ENCODE results near the gene ASPG.

The ASPG gene

GRCh38 chr14:104116288-104116755 is 30.8 kb downstream of the ASPG start:
- DNase-seq (ENCODE audit: low read depth in 3 of 3) = no peak

DNA sequence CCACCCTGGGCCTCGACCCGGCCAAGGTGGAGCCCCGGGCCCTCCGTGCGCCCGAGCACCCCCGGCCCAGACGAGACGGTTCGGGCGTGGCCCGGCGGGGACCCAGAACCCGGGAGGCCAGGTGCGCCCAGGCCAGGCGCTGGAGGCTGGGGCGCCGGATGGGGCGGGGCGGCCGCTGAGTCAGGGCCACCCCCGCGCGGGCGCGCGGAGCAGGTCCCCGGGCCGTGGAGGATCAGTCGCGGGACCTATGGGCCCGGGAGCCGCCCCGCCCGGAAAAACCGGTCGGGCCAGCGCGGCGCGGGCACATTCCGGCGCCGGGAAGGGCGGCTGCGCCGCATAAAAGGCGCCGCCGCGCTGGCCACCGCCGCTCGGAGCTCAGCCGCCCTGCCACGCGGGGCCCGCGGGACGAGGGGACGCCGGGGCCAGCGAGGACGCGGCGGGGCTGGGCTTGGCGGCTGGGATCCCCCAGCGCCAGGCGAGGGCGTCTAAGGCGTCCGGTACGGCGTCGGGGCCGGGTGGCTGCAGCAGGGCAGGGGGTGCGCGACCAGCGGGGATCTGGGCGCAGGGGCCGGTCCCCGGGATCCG is 31.3 kb downstream of the ASPG start:
- DNase-seq (ENCODE audit: low read depth in 3 of 3) = peak in 2 of 3 experiments; percentile 18 to 24

DNA sequence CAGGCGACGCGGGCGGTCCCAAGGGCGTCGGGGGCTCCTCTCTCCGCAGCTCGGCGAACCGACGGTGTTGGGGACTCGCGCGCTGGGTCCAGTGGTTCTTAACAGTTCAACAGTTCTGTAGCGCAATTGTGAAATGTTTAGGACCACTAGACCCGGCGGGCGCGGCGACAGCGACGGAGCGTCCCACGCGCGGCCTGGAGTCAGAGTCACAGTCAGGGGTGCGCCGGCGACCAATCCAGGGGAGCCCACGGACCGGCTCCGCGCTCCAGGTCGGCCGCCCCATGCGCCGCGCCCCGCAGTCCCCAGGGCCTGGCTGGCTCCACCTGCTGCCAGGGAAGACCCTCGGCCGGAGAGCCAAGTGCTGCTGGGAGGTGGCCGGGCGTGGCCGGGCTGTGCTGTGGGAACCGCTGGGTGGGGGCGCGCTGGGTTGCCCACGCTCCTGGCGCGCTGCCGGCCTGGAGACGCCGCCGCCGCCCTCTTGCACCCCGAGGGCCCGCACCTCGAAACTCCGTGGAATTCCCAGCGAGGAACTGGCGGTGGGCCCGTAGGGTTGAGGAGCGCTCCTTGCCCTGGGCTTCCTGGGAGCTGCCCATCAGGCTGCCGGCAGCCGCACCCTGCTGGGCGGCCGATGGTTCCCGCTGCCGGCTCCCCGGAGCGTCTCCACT is 32.0 kb downstream of the ASPG start:
- no peak for DNase-seq (ENCODE audit: low read depth in 3 of 3)

GRCh38 chr14:104118006-104118844 is 32.7 kb downstream of the ASPG start:
- DNase-seq (ENCODE audit: low read depth in 3 of 3) = no peak

DNA sequence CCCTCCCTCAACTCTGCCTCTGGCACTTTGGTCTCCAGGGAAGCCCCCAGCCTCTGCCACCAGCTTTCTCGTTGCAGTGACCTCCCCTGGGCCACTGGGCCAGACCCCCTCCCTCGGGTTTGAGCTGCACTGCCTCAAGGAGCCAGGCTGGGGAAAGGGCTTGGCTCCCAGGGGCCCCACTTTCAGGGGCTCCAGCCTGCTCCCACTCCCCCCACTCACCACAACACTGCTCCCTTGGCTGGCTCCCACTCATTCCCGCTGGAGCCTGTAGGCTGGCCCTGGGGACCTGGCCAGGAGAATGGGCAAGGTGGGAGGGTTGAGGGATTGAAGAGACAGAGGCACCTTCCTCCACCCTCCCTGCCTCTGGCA is 33.6 kb downstream of the ASPG start:
- no peak for DNase-seq (ENCODE audit: low read depth in 3 of 3)

GRCh38 chr14:104119488-104120251 is 34.2 kb downstream of the ASPG start:
- no peak for DNase-seq (ENCODE audit: low read depth in 3 of 3)

DNA sequence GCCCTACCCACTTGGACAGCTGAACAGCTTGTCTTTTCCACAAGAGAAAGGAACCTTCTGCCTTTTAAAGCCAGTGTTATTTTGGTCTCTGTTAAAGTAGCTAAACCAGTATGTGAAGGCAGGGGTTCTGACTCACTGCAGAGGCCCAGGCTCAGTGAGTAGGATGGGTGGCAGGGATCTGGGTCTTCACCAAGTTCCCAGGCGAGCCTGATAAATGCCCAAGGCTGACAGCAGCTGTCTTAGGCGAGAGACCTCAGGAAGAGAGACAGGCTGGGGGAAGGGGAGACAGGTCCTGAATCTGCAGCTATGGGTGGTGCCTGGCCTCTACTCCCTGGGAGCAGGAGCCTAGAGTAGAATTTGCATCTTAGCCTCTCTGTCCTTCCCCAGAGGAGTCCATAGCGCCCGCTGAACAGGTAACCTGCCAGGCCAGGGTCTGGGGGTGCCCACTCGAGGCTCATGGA is 34.8 kb downstream of the ASPG start:
- DNase-seq (ENCODE audit: low read depth in 3 of 3) = no peak

DNA sequence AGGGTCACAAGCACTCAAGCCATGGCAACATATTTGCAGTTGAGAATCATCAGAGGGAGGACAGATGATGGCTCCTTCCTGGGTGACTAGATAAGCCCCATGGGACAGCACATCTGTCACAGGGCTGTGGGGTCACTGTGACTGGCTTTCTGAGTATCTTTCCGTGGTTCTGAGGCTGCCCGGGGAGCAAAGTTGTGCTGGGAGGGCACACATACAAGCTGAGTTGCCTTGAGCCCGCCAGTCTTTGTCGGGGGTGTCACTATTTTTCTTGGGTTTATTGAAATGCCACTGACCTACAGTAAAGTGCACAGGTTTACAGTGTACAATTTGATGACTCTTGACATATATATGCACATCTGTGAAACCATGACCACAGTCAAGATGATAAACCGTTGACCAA is 35.6 kb downstream of the ASPG start:
- DNase-seq (ENCODE audit: low read depth in 3 of 3) = no peak

DNA sequence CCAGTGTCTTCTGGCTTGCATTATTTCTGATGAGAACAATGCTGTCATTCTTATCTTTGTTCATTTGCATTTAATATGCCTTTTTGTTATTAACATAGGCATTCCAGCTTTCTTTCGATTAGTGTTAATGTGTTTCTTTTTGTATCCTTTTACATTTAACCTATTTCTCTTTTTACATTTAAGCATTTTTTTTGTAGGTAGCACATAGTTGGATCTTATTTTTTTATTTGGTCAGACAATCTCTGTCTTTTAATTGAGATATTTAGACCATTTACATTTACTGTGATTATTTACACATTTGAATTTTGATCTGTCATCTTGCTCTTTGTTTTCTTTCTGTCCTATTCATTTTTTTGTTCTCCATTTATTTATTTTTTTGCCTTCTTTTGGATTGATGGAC is 38.4 kb downstream of the ASPG start:
- DNase-seq (ENCODE audit: low read depth in 3 of 3) = no peak

GRCh38 chr14:104125011-104125410 is 39.5 kb downstream of the ASPG start:
- DNase-seq (ENCODE audit: low read depth in 3 of 3) = no peak

GRCh38 chr14:104126753-104127152 is 41.3 kb downstream of the ASPG start:
- DNase-seq (ENCODE audit: low read depth in 3 of 3) = no peak

- no peak for DNase-seq (ENCODE audit: low read depth in 3 of 3)
Measured at GRCh38 chr14:104128981-104129380, 43.5 kb downstream of the ASPG start.

GRCh38 chr14:104129556-104129955 is 44.1 kb downstream of the ASPG start:
- DNase-seq (ENCODE audit: low read depth in 3 of 3) = no peak

DNA sequence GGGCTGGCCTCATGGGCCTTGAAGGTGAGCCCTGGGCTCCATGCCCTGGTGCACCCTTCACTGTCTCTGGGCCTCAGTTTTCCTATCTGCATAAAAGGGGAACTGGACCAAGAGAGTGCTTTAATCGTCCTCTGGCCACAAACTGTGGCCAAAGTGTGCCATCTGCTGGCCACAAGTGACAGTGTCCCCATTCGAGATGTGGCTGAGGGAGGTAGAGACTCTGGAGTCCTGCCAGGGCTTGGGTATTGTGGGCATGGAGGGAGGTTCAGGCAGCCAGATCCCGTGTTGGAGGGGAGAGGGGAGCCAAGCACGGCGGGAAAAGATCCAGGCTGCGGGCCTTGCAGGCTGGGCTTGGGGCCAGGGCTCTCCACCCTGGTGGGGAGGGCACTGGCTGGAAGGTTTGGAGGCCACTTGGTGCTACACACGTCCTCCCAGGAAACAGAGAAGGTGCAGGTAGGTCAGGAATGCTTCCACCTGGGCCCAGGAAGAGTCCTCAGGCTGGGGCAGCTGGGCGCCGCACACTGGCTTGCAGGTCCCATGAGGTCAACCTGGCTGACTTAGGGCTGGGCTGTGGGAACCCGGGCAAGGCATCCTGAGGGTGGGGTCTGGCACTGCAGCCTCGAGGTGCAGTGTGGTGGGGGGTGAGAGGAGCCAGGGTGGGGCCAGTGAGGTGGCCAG is 45.6 kb downstream of the ASPG start:
- DNase-seq (ENCODE audit: low read depth in 3 of 3) = no peak

GRCh38 chr14:104131968-104132732 is 46.6 kb downstream of the ASPG start:
- no peak for DNase-seq (ENCODE audit: low read depth in 3 of 3)

DNA sequence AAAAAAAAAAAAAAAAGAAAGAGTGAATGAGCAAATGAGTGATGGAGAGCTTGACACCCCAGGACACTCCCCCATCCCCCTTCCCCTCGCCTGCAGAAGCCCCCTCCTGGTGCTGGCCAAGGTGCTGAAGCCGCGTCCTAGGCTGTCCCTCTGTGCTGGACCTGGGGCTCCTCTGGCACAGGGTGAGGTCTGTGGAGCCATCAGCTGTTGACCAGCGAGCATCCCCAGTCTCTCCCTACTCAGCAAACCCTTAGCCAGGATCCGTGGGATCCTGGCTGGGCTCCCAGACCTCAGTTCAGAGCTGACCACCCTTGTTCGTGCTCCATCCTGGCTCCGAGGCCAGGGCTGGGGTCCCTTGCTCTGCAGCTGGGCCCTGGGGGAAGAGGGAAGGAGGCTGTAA is 47.5 kb downstream of the ASPG start:
- DNase-seq (ENCODE audit: low read depth in 3 of 3) = no peak

- DNase-seq (ENCODE audit: low read depth in 3 of 3) = no peak
Measured at GRCh38 chr14:104133496-104133895, 48.0 kb downstream of the ASPG start.

DNA sequence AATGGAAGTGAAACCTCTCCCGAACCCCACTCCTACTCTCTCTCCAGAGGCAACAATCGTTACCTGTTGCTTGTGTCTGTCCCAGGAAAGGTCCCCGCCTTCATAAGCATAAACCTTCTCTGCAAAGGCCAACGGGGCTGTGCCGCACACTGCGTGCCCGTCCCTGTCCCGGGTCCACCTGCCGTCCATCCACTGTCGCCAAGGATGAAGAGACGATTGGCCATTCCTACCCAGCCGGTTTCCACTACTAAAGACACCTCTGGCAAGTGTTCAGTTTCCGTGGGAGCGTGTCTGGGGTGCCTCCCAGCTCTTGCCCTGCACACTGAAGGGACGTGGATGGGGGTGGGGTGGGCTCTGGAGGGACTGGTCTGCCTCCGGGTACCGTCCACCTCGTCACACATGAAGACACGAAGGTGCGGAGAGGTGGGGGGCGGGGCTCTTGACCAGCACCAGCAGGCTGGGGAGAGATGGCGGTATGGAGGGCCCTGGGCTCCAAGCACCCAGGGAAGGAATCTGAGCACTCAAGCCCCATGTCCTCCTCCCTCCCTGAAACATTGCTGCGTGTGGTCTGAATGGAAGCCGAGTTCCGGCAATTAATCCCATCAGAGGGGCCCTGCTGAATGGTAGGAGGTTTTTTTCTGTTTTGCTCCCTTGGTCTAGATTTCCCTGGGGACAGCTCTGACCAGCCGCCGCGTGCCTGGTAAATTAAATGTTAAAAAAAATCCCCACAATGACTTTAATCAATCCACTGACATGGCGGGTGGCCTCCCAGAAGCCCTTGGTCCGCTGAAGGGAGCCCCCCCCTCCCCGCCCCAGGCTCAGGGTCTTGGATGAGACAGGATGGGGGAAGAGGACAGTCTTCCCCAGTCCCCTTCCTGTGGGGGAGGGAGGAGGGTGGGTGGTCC is 48.8 kb downstream of the ASPG start:
- DNase-seq (ENCODE audit: low read depth in 3 of 3) = no peak

- no peak for DNase-seq (ENCODE audit: low read depth in 3 of 3)
Measured at GRCh38 chr14:104135121-104135903, 49.8 kb downstream of the ASPG start.

All from stimulated activated CD4-positive, alpha-beta T cell treated with anti-CD3 and anti-CD28 coated beads, TNF-alpha, amount 100 ng/mL, for 4 hours (primary cell).